GM19238 (cell line): ENCODE measurements around the gene TIMP3.

Experiments
- DNase-seq: peaks from one replicate; pipeline ENCODE4 v3.0.0; 2011; ENCODE audit warnings: low spot score; ENCODE audit not compliant: insufficient read length

TIMP3 gene

GRCh38 chr22:32828150-32828549, 26.6 kb downstream of the TIMP3 start:
- no peak for DNase-seq

- DNase-seq = no peak
Measured at GRCh38 chr22:32828561-32828960, 27.1 kb downstream of the TIMP3 start.

GRCh38 chr22:32829451-32829851, 27.9 kb downstream of the TIMP3 start:
- DNase-seq = no peak

GRCh38 chr22:32830473-32830872, 29.0 kb downstream of the TIMP3 start:
- no peak for DNase-seq

GRCh38 chr22:32830957-32831356, 29.5 kb downstream of the TIMP3 start:
- DNase-seq = no peak

GRCh38 chr22:32831584-32831983, 30.1 kb downstream of the TIMP3 start:
- no peak for DNase-seq

- DNase-seq = no peak
Measured at GRCh38 chr22:32832174-32832573, 30.7 kb downstream of the TIMP3 start.

GRCh38 chr22:32836280-32837123, 35.0 kb downstream of the TIMP3 start:
- DNase-seq = no peak

GRCh38 chr22:32837142-32837541, 35.6 kb downstream of the TIMP3 start:
- no peak for DNase-seq

GRCh38 chr22:32837803-32838202, 36.3 kb downstream of the TIMP3 start:
- no peak for DNase-seq

GRCh38 chr22:32839831-32840584, 38.5 kb downstream of the TIMP3 start:
- DNase-seq = no peak

- DNase-seq = no peak
Measured at GRCh38 chr22:32841175-32841574, 39.7 kb downstream of the TIMP3 start.

- DNase-seq = no peak
Measured at GRCh38 chr22:32842486-32842885, 41.0 kb downstream of the TIMP3 start.

GRCh38 chr22:32843300-32843699, 41.8 kb downstream of the TIMP3 start:
- no peak for DNase-seq

GRCh38 chr22:32844251-32844650, 42.7 kb downstream of the TIMP3 start:
- DNase-seq = no peak

GRCh38 chr22:32846780-32847491, 45.4 kb downstream of the TIMP3 start:
- no peak for DNase-seq

GRCh38 chr22:32848226-32848625, 46.7 kb downstream of the TIMP3 start:
- no peak for DNase-seq

GRCh38 chr22:32849501-32849900, 48.0 kb downstream of the TIMP3 start:
- no peak for DNase-seq

GRCh38 chr22:32850157-32850556, 48.7 kb downstream of the TIMP3 start:
- DNase-seq = no peak

- DNase-seq = no peak
Measured at GRCh38 chr22:32850591-32851517, 49.3 kb downstream of the TIMP3 start.
